ENCODE data around the gene HPGDS.

Gene HPGDS

GRCh38 chr4:94372228-94372978 is 29.8 kb upstream of the HPGDS start:
- WGBS, 2 experiments (ENCODE audit: insufficient coverage in 2 of 2), result 80 to 92% methylated on average over 1 to 2 of the region's 4 CpGs
- Histone ChIP-seq H3K4me3 (ENCODE audit: extremely low read depth, insufficient read depth, low read length, poor library complexity, severe bottlenecking) (no peak overlapping the region), H3K4me1 (ENCODE audit: control insufficient read depth, insufficient read depth, low read length, poor library complexity, severe bottlenecking) (no peaks in the 10 kb centered on the region), H3K27ac (ENCODE audit: low read depth, low read length, severe bottlenecking) (no peak overlapping the region), H3K36me3 (ENCODE audit: control insufficient read depth, insufficient read depth, low read length) (no peaks in the 10 kb centered on the region), H3K9me3 (ENCODE audit: control insufficient read depth, low read length) (no peaks in the 10 kb centered on the region)

- Histone ChIP-seq H3K27ac (ENCODE audit: low read depth, low read length, severe bottlenecking) (no peak overlapping the region), H3K4me1 (ENCODE audit: control insufficient read depth, insufficient read depth, low read length, poor library complexity, severe bottlenecking) (no peaks in the 10 kb centered on the region), H3K4me3 (ENCODE audit: extremely low read depth, insufficient read depth, low read length, poor library complexity, severe bottlenecking) (no peak overlapping the region), H3K36me3 (ENCODE audit: control insufficient read depth, insufficient read depth, low read length) (no peaks in the 10 kb centered on the region), H3K9me3 (ENCODE audit: control insufficient read depth, low read length) (peaks cover 4% of the 10 kb centered on the region)
Observed at GRCh38 chr4:94371290-94371689, 28.7 kb upstream of the HPGDS start.

GRCh38 chr4:94370533-94371254 is 28.1 kb upstream of the HPGDS start:
- WGBS, 2 experiments (ENCODE audit: insufficient coverage in 2 of 2), result 100% methylated on average over 1 to 2 of the region's 6 CpGs
- H3K4me1 ChIP-seq (ENCODE audit: control insufficient read depth, insufficient read depth, low read length, poor library complexity, severe bottlenecking), result no peaks in the 10 kb centered on the region
- no peak overlapping the region for H3K4me3 ChIP-seq (ENCODE audit: extremely low read depth, insufficient read depth, low read length, poor library complexity, severe bottlenecking)
- H3K36me3 ChIP-seq (ENCODE audit: control insufficient read depth, insufficient read depth, low read length), result no peaks in the 10 kb centered on the region
- H3K27ac ChIP-seq (ENCODE audit: low read depth, low read length, severe bottlenecking), result no peak overlapping the region
- peaks cover 4% of the 10 kb centered on the region for H3K9me3 ChIP-seq (ENCODE audit: control insufficient read depth, low read length)

GRCh38 chr4:94369046-94369445 is 26.4 kb upstream of the HPGDS start:
- Histone ChIP-seq H3K4me1 (ENCODE audit: control insufficient read depth, insufficient read depth, low read length, poor library complexity, severe bottlenecking) (no peaks in the 10 kb centered on the region), H3K9me3 (ENCODE audit: control insufficient read depth, low read length) (peaks cover 4% of the 10 kb centered on the region), H3K27ac (ENCODE audit: low read depth, low read length, severe bottlenecking) (no peak overlapping the region), H3K36me3 (ENCODE audit: control insufficient read depth, insufficient read depth, low read length) (no peaks in the 10 kb centered on the region), H3K4me3 (ENCODE audit: extremely low read depth, insufficient read depth, low read length, poor library complexity, severe bottlenecking) (no peak overlapping the region)
- WGBS, 2 experiments (ENCODE audit: insufficient coverage in 2 of 2), result 76% methylated on average over 2 of the region's 2 CpGs; no CpG with 5 or more reads in 1 of the 2 experiments

- 80% methylated on average over 1 of the region's 1 CpG; no CpG with 5 or more reads in 1 of the 2 experiments for WGBS, 2 experiments (ENCODE audit: insufficient coverage in 2 of 2)
Observed at GRCh38 chr4:94368459-94368858, 25.8 kb upstream of the HPGDS start.

GRCh38 chr4:94365304-94365703 is 22.7 kb upstream of the HPGDS start:
- Histone ChIP-seq H3K27ac (ENCODE audit: low read depth, low read length, severe bottlenecking) (no peak overlapping the region), H3K36me3 (ENCODE audit: control insufficient read depth, insufficient read depth, low read length) (no peaks in the 10 kb centered on the region), H3K4me3 (ENCODE audit: extremely low read depth, insufficient read depth, low read length, poor library complexity, severe bottlenecking) (no peak overlapping the region), H3K9me3 (ENCODE audit: control insufficient read depth, low read length) (peaks cover 4% of the 10 kb centered on the region), H3K4me1 (ENCODE audit: control insufficient read depth, insufficient read depth, low read length, poor library complexity, severe bottlenecking) (no peaks in the 10 kb centered on the region)
- 100% methylated on average over 1 of the region's 1 CpG; no CpG with 5 or more reads in 1 of the 2 experiments for WGBS, 2 experiments (ENCODE audit: insufficient coverage in 2 of 2)

More at GRCh38 chr4:94368459-94368858, 25.8 kb upstream of the HPGDS start:
- Histone ChIP-seq H3K4me1 (ENCODE audit: control insufficient read depth, insufficient read depth, low read length, poor library complexity, severe bottlenecking) (no peaks in the 10 kb centered on the region), H3K27ac (ENCODE audit: low read depth, low read length, severe bottlenecking) (no peak overlapping the region), H3K36me3 (ENCODE audit: control insufficient read depth, insufficient read depth, low read length) (no peaks in the 10 kb centered on the region), H3K9me3 (ENCODE audit: control insufficient read depth, low read length) (peaks cover 4% of the 10 kb centered on the region), H3K4me3 (ENCODE audit: extremely low read depth, insufficient read depth, low read length, poor library complexity, severe bottlenecking) (no peak overlapping the region)

- Histone ChIP-seq H3K9me3 (ENCODE audit: control insufficient read depth, low read length) (peaks cover 4% of the 10 kb centered on the region), H3K36me3 (ENCODE audit: control insufficient read depth, insufficient read depth, low read length) (no peaks in the 10 kb centered on the region), H3K4me3 (ENCODE audit: extremely low read depth, insufficient read depth, low read length, poor library complexity, severe bottlenecking) (no peak overlapping the region), H3K4me1 (ENCODE audit: control insufficient read depth, insufficient read depth, low read length, poor library complexity, severe bottlenecking) (no peaks in the 10 kb centered on the region), H3K27ac (ENCODE audit: low read depth, low read length, severe bottlenecking) (no peak overlapping the region)
- no CpG with 5 or more reads among the region's 4 CpGs for WGBS, 2 experiments (ENCODE audit: insufficient coverage in 2 of 2)
Observed at GRCh38 chr4:94364527-94364926, 21.9 kb upstream of the HPGDS start.

- no peak overlapping the region for H3K27ac ChIP-seq (ENCODE audit: low read depth, low read length, severe bottlenecking)
- peaks cover 4% of the 10 kb centered on the region for H3K9me3 ChIP-seq (ENCODE audit: control insufficient read depth, low read length)
- no peaks in the 10 kb centered on the region for H3K36me3 ChIP-seq (ENCODE audit: control insufficient read depth, insufficient read depth, low read length)
- 100% methylated on average over 1 to 3 of the region's 4 CpGs for WGBS, 2 experiments (ENCODE audit: insufficient coverage in 2 of 2)
- no peaks in the 10 kb centered on the region for H3K4me1 ChIP-seq (ENCODE audit: control insufficient read depth, insufficient read depth, low read length, poor library complexity, severe bottlenecking)
- H3K4me3 ChIP-seq (ENCODE audit: extremely low read depth, insufficient read depth, low read length, poor library complexity, severe bottlenecking), result no peak overlapping the region
Observed at GRCh38 chr4:94363136-94363655, 20.6 kb upstream of the HPGDS start.

GRCh38 chr4:94359838-94360237 is 17.2 kb upstream of the HPGDS start:
- WGBS, 2 experiments (ENCODE audit: insufficient coverage in 2 of 2), result 81 to 100% methylated on average over 1 to 4 of the region's 4 CpGs
- Histone ChIP-seq H3K4me1 (ENCODE audit: control insufficient read depth, insufficient read depth, low read length, poor library complexity, severe bottlenecking) (no peaks in the 10 kb centered on the region), H3K36me3 (ENCODE audit: control insufficient read depth, insufficient read depth, low read length) (no peaks in the 10 kb centered on the region), H3K9me3 (ENCODE audit: control insufficient read depth, low read length) (no peaks in the 10 kb centered on the region), H3K27ac (ENCODE audit: low read depth, low read length, severe bottlenecking) (no peak overlapping the region), H3K4me3 (ENCODE audit: extremely low read depth, insufficient read depth, low read length, poor library complexity, severe bottlenecking) (no peak overlapping the region)

- Histone ChIP-seq H3K4me3 (ENCODE audit: extremely low read depth, insufficient read depth, low read length, poor library complexity, severe bottlenecking) (no peak overlapping the region), H3K4me1 (ENCODE audit: control insufficient read depth, insufficient read depth, low read length, poor library complexity, severe bottlenecking) (no peaks in the 10 kb centered on the region), H3K36me3 (ENCODE audit: control insufficient read depth, insufficient read depth, low read length) (no peaks in the 10 kb centered on the region), H3K9me3 (ENCODE audit: control insufficient read depth, low read length) (no peaks in the 10 kb centered on the region), H3K27ac (ENCODE audit: low read depth, low read length, severe bottlenecking) (no peak overlapping the region)
- 100% methylated on average over 1 of the region's 2 CpGs; no CpG with 5 or more reads in 1 of the 2 experiments for WGBS, 2 experiments (ENCODE audit: insufficient coverage in 2 of 2)
Observed at GRCh38 chr4:94359221-94359620, 16.6 kb upstream of the HPGDS start.

GRCh38 chr4:94358101-94358500 is 15.5 kb upstream of the HPGDS start:
- H3K36me3 ChIP-seq (ENCODE audit: control insufficient read depth, insufficient read depth, low read length), result no peaks in the 10 kb centered on the region
- H3K4me1 ChIP-seq (ENCODE audit: control insufficient read depth, insufficient read depth, low read length, poor library complexity, severe bottlenecking), result no peaks in the 10 kb centered on the region
- H3K4me3 ChIP-seq (ENCODE audit: extremely low read depth, insufficient read depth, low read length, poor library complexity, severe bottlenecking), result no peak overlapping the region
- H3K27ac ChIP-seq (ENCODE audit: low read depth, low read length, severe bottlenecking), result no peak overlapping the region
- no peaks in the 10 kb centered on the region for H3K9me3 ChIP-seq (ENCODE audit: control insufficient read depth, low read length)
